Fibroblast of lung (primary cell): ENCODE data around the gene TLE2.

Source experiments
- CTCF ChIP-seq, 2 donors: IDR thresholded peaks in 1 of 2; conservative IDR thresholded peaks in 1 of 2; 1 replicate in 1 of 2; 2 replicates in 1 of 2; pipeline ENCODE4 v1.5.1; 2011 to 2012; ENCODE audit warnings: low read length in 2 of 2, control low read depth in 1 of 2, inconsistent platforms in 1 of 2, low read depth in 1 of 2, mild to moderate bottlenecking in 1 of 2
- EZH2 ChIP-seq: IDR thresholded peaks from 2 replicates; pipeline ENCODE4 v1.5.1; 2012; ENCODE audit warnings: low read length, control low read depth, mild to moderate bottlenecking; ENCODE audit errors: missing control alignments

- TF ChIP-seq CTCF (conservative IDR thresholded peaks at IDR 0.05 in 1 of 2, IDR thresholded peaks at IDR 0.05 in 1 of 2; ENCODE audit: low read depth in 1 of 2, low read length in 2 of 2) (no peak), EZH2 (no peak)
Measured at GRCh38 chr19:2977001-2977745, 51.9 kb downstream of the TLE2 start, which contains the start of gene TLE6.
